Astrocyte (in vitro differentiated cells and primary cell): Measurements from ENCODE around the gene TGM3. TPM values are rescaled to one million over a fixed set of nuclear protein-coding genes. Genes with fewer than 3 reads are reported as not detected.
"Not testable (repeated sequence)": the region's sequence is repeated elsewhere in the genome, so short reads cannot be mapped to it uniquely, and the experiment has no call there.

Source experiments
- DNase-seq: peaks from one replicate; pipeline ENCODE4 v3.0.0-alpha.2; 2010; ENCODE audit warnings: low read depth
- FAIRE-seq: peaks from 2 replicates; lab custom pipeline; 2011; peaks lifted over from hg19 to GRCh38; lab: Jason Lieb, UNC
- H2AFZ ChIP-seq: 2 replicates; pipeline ENCODE4 v1.6.0; 2012; ENCODE audit warnings: low read depth, low read length, inconsistent platforms
- H3K27ac ChIP-seq: 2 replicates; pipeline ENCODE4 v1.5.1; 2011; ENCODE audit warnings: low read depth, low read length, inconsistent platforms
- H3K27me3 ChIP-seq: 2 replicates; pipeline ENCODE4 v1.6.0; 2011; ENCODE audit warnings: low read length, inconsistent platforms; ENCODE audit not compliant: insufficient read depth
- H3K36me3 ChIP-seq: 2 replicates; pipeline ENCODE4 v1.5.1; 2011; ENCODE audit warnings: low read length, inconsistent platforms; ENCODE audit not compliant: insufficient read depth
- H3K4me1 ChIP-seq: 2 replicates; pipeline ENCODE4 v1.5.1; 2011; ENCODE audit warnings: low read length, inconsistent platforms; ENCODE audit not compliant: insufficient read depth
- H3K4me2 ChIP-seq: 2 replicates; pipeline ENCODE4 v1.6.0; 2012; ENCODE audit warnings: low read length, inconsistent platforms
- H3K4me3 ChIP-seq: 2 replicates; pipeline ENCODE4 v1.5.1; 2011; ENCODE audit warnings: low read depth, mild to moderate bottlenecking, low read length, inconsistent platforms; ENCODE audit not compliant: insufficient read depth
- H3K79me2 ChIP-seq: 2 replicates; pipeline ENCODE4 v1.6.0; 2012; ENCODE audit warnings: mild to moderate bottlenecking, low read length, inconsistent platforms; ENCODE audit not compliant: insufficient read depth
- H3K9ac ChIP-seq: 2 replicates; pipeline ENCODE4 v1.6.0; 2012; ENCODE audit warnings: mild to moderate bottlenecking, low read length, inconsistent platforms
- H3K9me3 ChIP-seq: 2 replicates; pipeline ENCODE4 v1.5.1; 2012; ENCODE audit warnings: low read depth, mild to moderate bottlenecking, low read length, inconsistent platforms; ENCODE audit not compliant: insufficient read depth
- H4K20me1 ChIP-seq: 2 replicates; pipeline ENCODE4 v1.6.0; 2012; ENCODE audit warnings: low read length, inconsistent platforms; ENCODE audit not compliant: insufficient read depth
- H3K27ac Mint-ChIP-seq: one replicate; pipeline ENCODE4 v1.8.0; 2021; ENCODE audit warnings: mild to moderate bottlenecking, mixed read lengths; ENCODE audit not compliant: unreplicated experiment
- H3K27me3 Mint-ChIP-seq: one replicate; pipeline ENCODE4 v1.8.0; 2021; ENCODE audit warnings: low read depth, mixed read lengths; ENCODE audit not compliant: unreplicated experiment
- H3K36me3 Mint-ChIP-seq: one replicate; pipeline ENCODE4 v1.8.0; 2021; ENCODE audit warnings: low read depth, mixed read lengths; ENCODE audit not compliant: unreplicated experiment
- H3K4me1 Mint-ChIP-seq: one replicate; pipeline ENCODE4 v1.8.0; 2021; ENCODE audit warnings: low read depth, mixed read lengths; ENCODE audit not compliant: unreplicated experiment
- H3K4me3 Mint-ChIP-seq: one replicate; pipeline ENCODE4 v1.8.0; 2021; ENCODE audit warnings: mild to moderate bottlenecking, moderate library complexity, mixed read lengths; ENCODE audit not compliant: unreplicated experiment
- H3K9me3 Mint-ChIP-seq: one replicate; pipeline ENCODE4 v1.8.0; 2021; ENCODE audit warnings: mild to moderate bottlenecking, mixed read lengths; ENCODE audit not compliant: unreplicated experiment
- EZH2 ChIP-seq: IDR thresholded peaks from 2 replicates; pipeline ENCODE4 v1.6.1; 2012; ENCODE audit warnings: mild to moderate bottlenecking, low read length, inconsistent platforms; ENCODE audit not compliant: insufficient read depth
- total RNA-seq: library from RNA; stranded (reverse); gene quantifications from 2 replicates; pipeline ENCODE4 v1.2.1, GENCODE V29; 2021
- TF ChIP-seq, protein P1 (sequence below): IDR thresholded peaks from 2 replicates; pipeline ENCODE4 v1.5.1; 2011; ENCODE audit warnings: low read depth, mild to moderate bottlenecking, inconsistent platforms, low read length, moderate library complexity; ENCODE audit not compliant: insufficient read depth

The TGM3 gene
- total RNA-seq, 1 donor from 2014 or later: not detected

DNA sequence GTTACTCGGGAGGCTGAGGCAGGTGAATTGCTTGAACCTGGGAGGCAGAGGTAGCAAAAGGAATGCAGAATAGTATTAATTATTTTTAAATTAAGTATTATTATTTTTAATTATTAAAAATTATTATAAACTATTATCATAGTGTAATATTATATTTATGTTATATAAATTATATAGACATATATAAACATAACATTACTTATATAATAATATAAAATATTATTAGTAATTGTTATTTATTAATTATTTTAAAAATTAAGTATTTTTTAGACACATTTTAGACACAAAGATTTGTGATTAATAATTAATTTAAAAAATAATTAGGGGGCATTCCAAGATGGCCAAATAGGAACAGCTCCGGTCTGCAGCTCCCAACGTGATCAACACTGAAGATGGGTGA lies 31.7 kb upstream of the TGM3 start:
- no peak overlapping the region for H2AFZ ChIP-seq
- no peaks in the 10 kb centered on the region for H4K20me1 ChIP-seq
- H3K27ac ChIP-seq: no peak overlapping the region
- DNase-seq (no peak), FAIRE-seq (no peak)
- no peaks in the 10 kb centered on the region for H3K4me1 Mint-ChIP-seq
- no peaks in the 10 kb centered on the region for H3K9me3 ChIP-seq
- no peaks in the 10 kb centered on the region for H3K4me1 ChIP-seq
- no peaks in the 10 kb centered on the region for H3K27me3 ChIP-seq
- no peak overlapping the region for H3K27ac Mint-ChIP-seq
- H3K36me3 ChIP-seq: no peaks in the 10 kb centered on the region
- H3K9me3 Mint-ChIP-seq: peaks cover 8% of the 10 kb centered on the region
- no peak overlapping the region for H3K4me3 ChIP-seq
- H3K36me3 Mint-ChIP-seq: no peaks in the 10 kb centered on the region
- no peak overlapping the region for H3K9ac ChIP-seq
- H3K27me3 Mint-ChIP-seq: peaks cover 22% of the 10 kb centered on the region
- no peak overlapping the region for H3K4me3 Mint-ChIP-seq
- no peak for TF ChIP-seq EZH2
- TF ChIP-seq, protein P1, sequence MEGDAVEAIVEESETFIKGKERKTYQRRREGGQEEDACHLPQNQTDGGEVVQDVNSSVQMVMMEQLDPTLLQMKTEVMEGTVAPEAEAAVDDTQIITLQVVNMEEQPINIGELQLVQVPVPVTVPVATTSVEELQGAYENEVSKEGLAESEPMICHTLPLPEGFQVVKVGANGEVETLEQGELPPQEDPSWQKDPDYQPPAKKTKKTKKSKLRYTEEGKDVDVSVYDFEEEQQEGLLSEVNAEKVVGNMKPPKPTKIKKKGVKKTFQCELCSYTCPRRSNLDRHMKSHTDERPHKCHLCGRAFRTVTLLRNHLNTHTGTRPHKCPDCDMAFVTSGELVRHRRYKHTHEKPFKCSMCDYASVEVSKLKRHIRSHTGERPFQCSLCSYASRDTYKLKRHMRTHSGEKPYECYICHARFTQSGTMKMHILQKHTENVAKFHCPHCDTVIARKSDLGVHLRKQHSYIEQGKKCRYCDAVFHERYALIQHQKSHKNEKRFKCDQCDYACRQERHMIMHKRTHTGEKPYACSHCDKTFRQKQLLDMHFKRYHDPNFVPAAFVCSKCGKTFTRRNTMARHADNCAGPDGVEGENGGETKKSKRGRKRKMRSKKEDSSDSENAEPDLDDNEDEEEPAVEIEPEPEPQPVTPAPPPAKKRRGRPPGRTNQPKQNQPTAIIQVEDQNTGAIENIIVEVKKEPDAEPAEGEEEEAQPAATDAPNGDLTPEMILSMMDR: no peak
- no peak overlapping the region for H3K4me2 ChIP-seq
- H3K79me2 ChIP-seq: no peaks in the 10 kb centered on the region

DNA sequence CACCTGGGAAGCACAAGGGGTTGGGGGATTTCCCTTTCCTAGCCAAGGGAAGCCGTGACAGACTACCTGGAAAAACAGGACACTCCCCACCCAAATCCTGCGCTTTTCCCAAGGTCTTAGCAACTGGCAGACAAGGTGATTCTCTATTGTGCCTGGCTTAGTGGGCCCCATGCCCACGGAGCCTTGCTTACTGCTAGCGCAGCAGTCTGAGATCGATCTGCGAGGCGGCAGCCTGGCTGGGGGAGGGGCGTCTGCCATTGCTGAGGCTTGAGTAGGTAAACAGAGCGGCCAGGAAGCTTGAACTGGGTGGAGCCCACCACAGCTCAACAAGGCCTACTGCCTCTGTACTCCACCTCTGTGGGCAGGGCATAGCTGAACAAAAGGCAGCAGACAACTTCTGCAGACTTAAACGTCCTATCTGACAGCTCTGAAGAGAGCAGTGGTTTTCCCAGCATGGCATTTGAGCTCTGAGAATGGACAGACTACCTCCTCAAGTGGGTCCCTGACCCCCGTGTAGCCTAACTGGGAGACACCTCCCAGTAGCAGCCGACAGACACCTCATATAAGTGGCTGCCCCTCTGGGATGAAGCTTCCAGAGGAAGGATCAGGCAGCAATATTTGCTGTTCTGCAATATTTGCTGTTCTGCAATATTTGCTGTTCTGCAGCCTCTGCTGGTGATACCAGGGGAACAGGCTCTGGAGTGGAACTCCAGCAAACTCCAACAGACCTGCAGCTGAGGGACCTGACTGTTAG lies 31.0 kb upstream of the TGM3 start:
- FAIRE-seq, H3K27me3 ChIP-seq, H3K9ac ChIP-seq, H4K20me1 ChIP-seq, H3K4me3 Mint-ChIP-seq, H3K27ac ChIP-seq, H3K36me3 Mint-ChIP-seq, DNase-seq, H3K27ac Mint-ChIP-seq, H2AFZ ChIP-seq, H3K79me2 ChIP-seq, H3K4me1 Mint-ChIP-seq, H3K4me1 ChIP-seq, H3K36me3 ChIP-seq, H3K9me3 Mint-ChIP-seq, H3K4me3 ChIP-seq, H3K9me3 ChIP-seq, H3K4me2 ChIP-seq: not testable (repeated sequence)
- peaks cover 21% of the 10 kb centered on the region for H3K27me3 Mint-ChIP-seq

DNA sequence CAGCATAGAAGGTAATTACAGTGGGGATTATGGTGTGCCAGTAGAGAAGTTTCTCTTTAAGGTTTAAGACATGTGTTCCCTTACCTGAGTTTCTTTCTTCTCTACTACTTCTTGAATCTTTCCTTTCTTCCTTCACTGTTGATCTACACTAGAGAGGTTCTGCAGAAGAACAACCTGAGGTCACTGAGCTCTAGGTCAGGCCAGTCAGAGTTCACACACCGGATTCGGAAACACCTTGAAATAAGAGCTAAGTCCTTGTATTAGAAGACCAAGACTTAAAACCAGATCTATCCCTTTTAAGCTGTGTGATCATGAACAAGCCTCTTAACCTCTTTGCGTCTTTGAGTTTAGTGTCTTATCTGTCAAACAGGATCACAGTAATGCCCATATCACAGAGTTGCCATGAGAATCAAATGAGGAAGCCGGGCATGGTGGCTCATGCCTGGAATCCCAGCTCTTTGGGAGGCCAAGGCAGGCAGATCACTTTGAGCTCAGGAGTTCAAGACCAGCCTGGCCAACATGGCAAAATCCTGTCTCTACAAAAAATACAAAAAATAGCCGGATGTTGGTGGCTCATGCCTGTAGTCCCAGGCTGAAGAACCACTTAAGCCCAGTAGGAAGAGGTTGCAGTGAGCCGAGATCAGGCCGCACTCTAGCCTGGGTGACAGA lies 22.0 kb upstream of the TGM3 start:
- Mint-ChIP-seq H3K36me3 (no peaks in the 10 kb centered on the region), H3K27ac (no peak overlapping the region), H3K4me3 (no peak overlapping the region), H3K4me1 (no peaks in the 10 kb centered on the region), H3K9me3 (peaks cover 7% of the 10 kb centered on the region), H3K27me3 (peaks cover 13% of the 10 kb centered on the region)
- H3K4me1 ChIP-seq: no peaks in the 10 kb centered on the region
- H2AFZ ChIP-seq: no peak overlapping the region
- H3K4me3 ChIP-seq: no peak overlapping the region
- TF ChIP-seq EZH2: no peak
- TF ChIP-seq, protein P1: no peak
- H3K27ac ChIP-seq: no peak overlapping the region
- H3K9ac ChIP-seq: no peak overlapping the region
- H3K36me3 ChIP-seq: no peaks in the 10 kb centered on the region
- no peaks in the 10 kb centered on the region for H3K79me2 ChIP-seq
- no peak overlapping the region for H3K4me2 ChIP-seq
- DNase-seq: no peak
- H4K20me1 ChIP-seq: no peaks in the 10 kb centered on the region
- H3K27me3 ChIP-seq: peaks cover 15% of the 10 kb centered on the region
- no peak for FAIRE-seq
- no peaks in the 10 kb centered on the region for H3K9me3 ChIP-seq
